HepG2 (cell line): ENCODE data around the gene ARL5A. TPM values are rescaled to one million over a fixed set of nuclear protein-coding genes. Genes with fewer than 3 reads are reported as not detected.

ENCODE experiments used
- ARID5B ChIP-seq: IDR thresholded peaks from 2 replicates; pipeline ENCODE4 v1.4.0; 2020; ENCODE audit warnings: mild to moderate bottlenecking, missing genetic modification reagents
- ATF7 ChIP-seq, 2 experiments: fragments of 450-650 bp in 1 of 2; sonication (generic) in 1 of 2; formaldehyde crosslinking in 1 of 2; IDR thresholded peaks; 2 replicates each; pipeline versions ENCODE4 v1.4.0 to v1.6.1; 2016 to 2020; ENCODE audit warnings: antibody characterized with exemption in 1 of 2, mild to moderate bottlenecking in 1 of 2, missing genetic modification reagents in 1 of 2
- FOXA1 ChIP-seq, 2 experiments: fragments of 450-650 bp in 1 of 2; sonication (generic) in 1 of 2; formaldehyde crosslinking in 1 of 2; IDR thresholded peaks; 2 replicates each; pipeline versions ENCODE4 v1.4.0 to v1.6.1; 2016 to 2020; ENCODE audit warnings: missing genetic modification reagents in 1 of 2
- KDM3A ChIP-seq: IDR thresholded peaks from 2 replicates; pipeline ENCODE4 v1.6.1; 2018; ENCODE audit warnings: low read depth, missing compliant biosample characterization
- POLR2AphosphoS5 ChIP-seq: IDR thresholded peaks from 2 replicates; pipeline ENCODE4 v1.6.1; 2012; ENCODE audit warnings: low read depth, low read length
- SMAD3 ChIP-seq: sonication (generic); formaldehyde crosslinking; IDR thresholded peaks from 2 replicates; pipeline ENCODE4 v1.4.0; 2020; ENCODE audit warnings: missing genetic modification reagents
- TBX3 ChIP-seq: fragments of 450-650 bp; IDR thresholded peaks from 2 replicates; pipeline ENCODE4 v1.6.1; 2017; ENCODE audit warnings: antibody characterized with exemption, mild to moderate bottlenecking, inconsistent platforms, borderline replicate concordance
- ZFP1 ChIP-seq: IDR thresholded peaks from 2 replicates; pipeline ENCODE4 v1.6.1; 2016
- ZNF205 ChIP-seq: IDR thresholded peaks from 2 replicates; pipeline ENCODE4 v1.6.1; 2018; ENCODE audit warnings: missing biosample characterization, missing genetic modification reagents
- ZNF264 ChIP-seq: sonication (generic); formaldehyde crosslinking; IDR thresholded peaks from 2 replicates; pipeline ENCODE4 v1.4.0; 2020; ENCODE audit warnings: missing genetic modification reagents
- ZNF382 ChIP-seq: sonication (generic); formaldehyde crosslinking; IDR thresholded peaks from 2 replicates; pipeline ENCODE4 v1.5.0; 2020; ENCODE audit warnings: missing genetic modification reagents, mild to moderate bottlenecking, borderline replicate concordance
- ZNF407 ChIP-seq: sonication (generic); formaldehyde crosslinking; IDR thresholded peaks from one replicate; pipeline ENCODE4 v1.5.1; 2020; ENCODE audit warnings: mild to moderate bottlenecking, missing genetic modification reagents; ENCODE audit errors: not compliant biosample characterization
- ZNF550 ChIP-seq: sonication (generic); formaldehyde crosslinking; IDR thresholded peaks from 2 replicates; pipeline ENCODE4 v1.4.0; 2020; ENCODE audit warnings: mild to moderate bottlenecking, missing genetic modification reagents, borderline replicate concordance
- ZNF614 ChIP-seq: IDR thresholded peaks from 2 replicates; pipeline ENCODE4 v1.6.1; 2018; ENCODE audit warnings: missing biosample characterization, missing genetic modification reagents, inconsistent platforms, borderline replicate concordance
- ZNF781 ChIP-seq: sonication (generic); formaldehyde crosslinking; IDR thresholded peaks from 2 replicates; pipeline ENCODE4 v1.5.1; 2020; ENCODE audit warnings: borderline replicate concordance, mild to moderate bottlenecking, missing genetic modification reagents; ENCODE audit errors: not compliant biosample characterization
- polyA plus RNA-seq, 8 experiments: library from polyadenylated mRNA; depleted of rRNA in 3 of 8; stranded (reverse) in 7 of 8; unstranded in 1 of 8; fragments of >200 nt; fragmentation: Illumina TruSeq in 4 of 8; extraction: Trizol in 4 of 8; gene quantifications; 2 replicates each; pipeline versions ENCODE4 v1.2.1 to v1.2.3, GENCODE V29; 2011 to 2016; ENCODE audit warnings: low read depth in 4 of 8, missing spikeins in 1 of 8, mixed read lengths in 1 of 8; ENCODE audit not compliant: insufficient read depth in 1 of 8
- total RNA-seq, 5 experiments: library from RNA; depleted of rRNA; stranded (reverse); fragments of >200 nt; fragmentation: Illumina TruSeq; extraction: Trizol; gene quantifications; 2 replicates each; pipeline ENCODE4 v1.2.3, GENCODE V29; 2016; ENCODE audit warnings: low read depth in 1 of 5

ARL5A gene
- total and polyA plus RNA-seq, 2 of the 13 experiments (the other 11 are each of a cell fraction or from before 2014, with no cell fraction given), result 47.5 to 149 TPM

- peak; percentile 66 for TF ChIP-seq ZNF407 (CRISPR knock-in tag)
- peak; percentile 52; the same call in 1 of the 2 replicates for TF ChIP-seq TBX3
- no peak for TF ChIP-seq POLR2AphosphoS5
- no peak for TF ChIP-seq ATF7 (IDR thresholded peaks at IDR 0.05)
- peak; percentile 80 for TF ChIP-seq ATF7 (CRISPR knock-in tag; IDR thresholded peaks at IDR 0.05)
- 0 out of 2 replicates have a peak, but pooled peaks have one; percentile 72 for TF ChIP-seq KDM3A (CRISPR knock-in tag)
- no peak for TF ChIP-seq FOXA1 (IDR thresholded peaks at IDR 0.05)
- TF ChIP-seq FOXA1 (CRISPR knock-in tag; IDR thresholded peaks at IDR 0.05), result peak; percentile 89
- TF ChIP-seq ZFP1 (CRISPR knock-in tag), result no peak
- peak; percentile 89 for TF ChIP-seq ARID5B (CRISPR knock-in tag)
- TF ChIP-seq ZNF205 (CRISPR knock-in tag), result peak; percentile 84
- TF ChIP-seq ZNF264 (CRISPR knock-in tag), result 0 out of 2 replicates have a peak, but pooled peaks have one; percentile 8
- 0 out of 2 replicates have a peak, but pooled peaks have one; percentile 74 for TF ChIP-seq ZNF550 (CRISPR knock-in tag)
- no peak for TF ChIP-seq ZNF382 (CRISPR knock-in tag)
- TF ChIP-seq ZNF781 (CRISPR knock-in tag), result no peak
- TF ChIP-seq SMAD3 (CRISPR knock-in tag), result no peak
- peak; percentile 77; the same call in 1 of the 2 replicates for TF ChIP-seq ZNF614 (CRISPR knock-in tag)
These were observed 68.0 kb downstream of the ARL5A start (continued) for GRCh38 chr2:151760139-151760650.
